Activated effector memory CD4-positive, alpha-beta T cell treated with Interleukin-2 at 50 U/mL for 16 hours (primary cell): ENCODE results near the gene SRGAP1.

Experiments used
- DNase-seq: peaks from one replicate; pipeline ENCODE4 v3.0.0-alpha.2; 2020

SRGAP1 gene

GRCh38 chr12:63844391-63845341 is at the start of gene SRGAP1:
TSS of gene SRGAP1 (plus strand) at chr12:63844700. CDS start at chr12:63844817, 117 bp downstream.
- DNase-seq, result no peak

- DNase-seq, result no peak
Measured at GRCh38 chr12:63795032-63795687, 49.3 kb upstream of the SRGAP1 start.

- DNase-seq, result no peak
Measured at GRCh38 chr12:63795944-63796343, 48.6 kb upstream of the SRGAP1 start.

GRCh38 chr12:63802012-63802608 is 42.4 kb upstream of the SRGAP1 start:
- no peak for DNase-seq

GRCh38 chr12:63804746-63805145 is 39.8 kb upstream of the SRGAP1 start:
- no peak for DNase-seq

- no peak for DNase-seq
Measured at GRCh38 chr12:63805704-63806672, 38.5 kb upstream of the SRGAP1 start.

- DNase-seq, result no peak
Measured at GRCh38 chr12:63808631-63809030, 35.9 kb upstream of the SRGAP1 start.

GRCh38 chr12:63809566-63809965 is 34.9 kb upstream of the SRGAP1 start:
- DNase-seq, result no peak

GRCh38 chr12:63811334-63811733 is 33.2 kb upstream of the SRGAP1 start:
- DNase-seq, result no peak

GRCh38 chr12:63811755-63812154 is 32.7 kb upstream of the SRGAP1 start:
- no peak for DNase-seq

GRCh38 chr12:63814146-63814772 is 30.2 kb upstream of the SRGAP1 start:
- no peak for DNase-seq

GRCh38 chr12:63815482-63815852 is 29.0 kb upstream of the SRGAP1 start:
- DNase-seq, result no peak

- DNase-seq, result no peak
Measured at GRCh38 chr12:63816031-63816430, 28.5 kb upstream of the SRGAP1 start.

- no peak for DNase-seq
Measured at GRCh38 chr12:63820427-63820826, 24.1 kb upstream of the SRGAP1 start.

- DNase-seq, result no peak
Measured at GRCh38 chr12:63821781-63822251, 22.7 kb upstream of the SRGAP1 start.

GRCh38 chr12:63822352-63822751 is 22.1 kb upstream of the SRGAP1 start:
- no peak for DNase-seq

GRCh38 chr12:63823040-63823439 is 21.5 kb upstream of the SRGAP1 start:
- no peak for DNase-seq

- DNase-seq, result no peak
Measured at GRCh38 chr12:63826006-63826585, 18.4 kb upstream of the SRGAP1 start.

GRCh38 chr12:63828867-63829266 is 15.6 kb upstream of the SRGAP1 start:
- no peak for DNase-seq

- DNase-seq, result no peak
Measured at GRCh38 chr12:63836046-63836445, 8.5 kb upstream of the SRGAP1 start.

GRCh38 chr12:63836936-63837335 is 7.6 kb upstream of the SRGAP1 start:
- no peak for DNase-seq

- no peak for DNase-seq
Measured at GRCh38 chr12:63838411-63838810, 6.1 kb upstream of the SRGAP1 start.
